Tibial nerve (tissue), 4 donors: ENCODE data around the gene USP2.

Source experiments
- CTCF ChIP-seq, 5 experiments: fragments of 200-600 bp in 3 of 5; fragments of 450-650 bp in 2 of 5; sonication (generic) in 3 of 5; IDR thresholded peaks; one replicate each; pipeline ENCODE4 v1.5.1; 2016 to 2019; ENCODE audit warnings: antibody characterized with exemption in 5 of 5, mild to moderate bottlenecking in 3 of 5, moderate library complexity in 2 of 5
- EP300 ChIP-seq, 2 donors: sonication (generic); formaldehyde crosslinking; IDR thresholded peaks; one replicate each; pipeline ENCODE4 v1.6.1; 2017; ENCODE audit warnings: antibody characterized with exemption in 2 of 2, mild to moderate bottlenecking in 1 of 2

- TF ChIP-seq CTCF (IDR thresholded peaks at IDR 0.05): no peak
- no peak for TF ChIP-seq EP300 (IDR thresholded peaks at IDR 0.05)
Observed at GRCh38 chr11:119403021-119403420, 21.5 kb upstream of the USP2 start.
